WTC11 (cell line): ENCODE results near the gene ALDH16A1. TPM values are rescaled to one million over a fixed set of nuclear protein-coding genes. Genes with fewer than 3 reads are reported as not detected.
A peak's percentile ranks its signal among the peaks of the same experiment; 100 is the strongest.

Experiments
- ATAC-seq: fragments of 200-7000 bp; cut with Tn5 transposase; 2 replicates; pipeline ENCODE4 v1.10.0; 2021; ENCODE audit warnings: mild to moderate bottlenecking, moderate library complexity
- CTCF ChIA-PET: fragments of 300-600 bp; sonication (Branson Sonifier 250); formaldehyde crosslinking; loops from one replicate; lab custom pipeline; 2021; ENCODE audit warnings: antibody characterized with exemption; lab: Charles Lee
- POLR2A ChIA-PET: fragments of 350-600 bp; sonication (Branson Sonifier 250); formaldehyde crosslinking; loops from one replicate; lab custom pipeline; 2021; ENCODE audit warnings: antibody characterized with exemption; lab: Charles Lee
- DNase-seq: peaks from one replicate; pipeline ENCODE4 v3.0.0; 2021; ENCODE audit warnings: low spot score
- H3K27ac Mint-ChIP-seq: 2 replicates; pipeline ENCODE4 v1.8.0; 2021; ENCODE audit warnings: mixed read lengths
- H3K27me3 Mint-ChIP-seq: 2 replicates; pipeline ENCODE4 v1.8.0; 2021; ENCODE audit warnings: low read depth, mild to moderate bottlenecking, moderate library complexity, mixed read lengths
- H3K36me3 Mint-ChIP-seq: 2 replicates; pipeline ENCODE4 v1.8.0; 2021; ENCODE audit warnings: mixed read lengths
- H3K4me1 Mint-ChIP-seq: 2 replicates; pipeline ENCODE4 v1.8.0; 2022; ENCODE audit warnings: mixed read lengths
- H3K4me3 Mint-ChIP-seq: 2 replicates; pipeline ENCODE4 v1.8.0; 2021; ENCODE audit warnings: mild to moderate bottlenecking, moderate library complexity, mixed read lengths
- H3K9me3 Mint-ChIP-seq: 2 replicates; pipeline ENCODE4 v1.8.0; 2021; ENCODE audit warnings: mixed read lengths
- ATF1 ChIP-seq: sonication (generic); formaldehyde crosslinking; IDR thresholded peaks from 2 replicates; pipeline ENCODE4 v1.8.1; 2023; ENCODE audit warnings: mild to moderate bottlenecking, moderate library complexity, missing genetic modification reagents
- E2F5 ChIP-seq: sonication (generic); formaldehyde crosslinking; IDR thresholded peaks from 2 replicates; pipeline ENCODE4 v1.8.1; 2022; ENCODE audit warnings: mild to moderate bottlenecking, moderate library complexity, missing genetic modification reagents
- ELF4 ChIP-seq: sonication (generic); formaldehyde crosslinking; IDR thresholded peaks from 2 replicates; pipeline ENCODE4 v1.8.1; 2022; ENCODE audit warnings: low read depth, mild to moderate bottlenecking, moderate library complexity, missing genetic modification reagents
- IRF2 ChIP-seq: sonication (generic); formaldehyde crosslinking; IDR thresholded peaks from 2 replicates; pipeline ENCODE4 v1.8.0; 2022; ENCODE audit warnings: low read depth, missing genetic modification reagents, borderline replicate concordance
- NFATC4 ChIP-seq: fragments of 250-450 bp; sonication (Bioruptor Pico); IDR thresholded peaks from 2 replicates; pipeline ENCODE4 v1.9.0; 2021; ENCODE audit warnings: mild to moderate bottlenecking
- NR1H2 ChIP-seq: sonication (generic); formaldehyde crosslinking; IDR thresholded peaks from 2 replicates; pipeline ENCODE4 v1.9.0; 2021; ENCODE audit warnings: mild to moderate bottlenecking, moderate library complexity, missing genetic modification reagents
- NR3C1 ChIP-seq: sonication (generic); formaldehyde crosslinking; conservative IDR thresholded peaks from 2 replicates; pipeline ENCODE4 v1.8.1; 2023; ENCODE audit warnings: low read depth, mild to moderate bottlenecking, missing genetic modification reagents
- OVOL2 ChIP-seq: fragments of 250-450 bp; sonication (Bioruptor Pico); IDR thresholded peaks from 2 replicates; pipeline ENCODE4 v1.9.0; 2021; ENCODE audit warnings: mild to moderate bottlenecking, borderline replicate concordance
- RELA ChIP-seq: sonication (generic); formaldehyde crosslinking; IDR thresholded peaks from 2 replicates; pipeline ENCODE4 v1.8.1; 2022; ENCODE audit warnings: missing genetic modification reagents, mild to moderate bottlenecking, borderline replicate concordance
- SMAD4 ChIP-seq: sonication (generic); formaldehyde crosslinking; IDR thresholded peaks from 2 replicates; pipeline ENCODE4 v1.8.0; 2022; ENCODE audit warnings: mild to moderate bottlenecking, missing genetic modification reagents
- SOX15 ChIP-seq: fragments of 250-450 bp; sonication (Bioruptor Pico); IDR thresholded peaks from 2 replicates; pipeline ENCODE4 v1.9.0; 2021; ENCODE audit warnings: mild to moderate bottlenecking
- SP1 ChIP-seq: sonication (generic); formaldehyde crosslinking; conservative IDR thresholded peaks from 2 replicates; pipeline ENCODE4 v1.8.1; 2022; ENCODE audit warnings: missing genetic modification reagents
- STAT6 ChIP-seq: sonication (generic); formaldehyde crosslinking; conservative IDR thresholded peaks from 2 replicates; pipeline ENCODE4 v1.8.1; 2023; ENCODE audit warnings: mild to moderate bottlenecking, low read depth, missing genetic modification reagents, moderate library complexity
- TEAD1 ChIP-seq: sonication (generic); formaldehyde crosslinking; IDR thresholded peaks from 2 replicates; pipeline ENCODE4 v1.8.0; 2022; ENCODE audit warnings: mild to moderate bottlenecking, missing genetic modification reagents
- ZNF138 ChIP-seq: sonication (generic); formaldehyde crosslinking; conservative IDR thresholded peaks from 2 replicates; pipeline ENCODE4 v1.8.1; 2022; ENCODE audit warnings: mild to moderate bottlenecking, moderate library complexity, missing genetic modification reagents
- ZNF423 ChIP-seq: fragments of 250-450 bp; sonication (Bioruptor Pico); IDR thresholded peaks from 2 replicates; pipeline ENCODE4 v2.1.2; 2022; ENCODE audit warnings: mild to moderate bottlenecking, moderate library complexity
- total RNA-seq: library from RNA; stranded (reverse); gene quantifications from 3 replicates; pipeline ENCODE4 v1.2.3, GENCODE V29; 2021

Gene ALDH16A1
- total RNA-seq, 1 experiment from 2014 or later = 44.3 TPM

GRCh38 chr19:49441960-49442350, 11.1 kb upstream of the ALDH16A1 start:
- ATAC-seq = no peak
- no peaks in the 10 kb centered on the region for H3K9me3 Mint-ChIP-seq
- H3K27me3 Mint-ChIP-seq = peaks cover 54% of the 10 kb centered on the region
- peaks cover 23% of the 10 kb centered on the region for H3K4me1 Mint-ChIP-seq
- ChIA-PET POLR2A (interaction anchor here (1.1 to 1.3 kb wide), 3 partner anchors 12 to 79 kb away, joined by 3 to 4 read pairs (median 4); partner anchors contain the start of gene DKKL1), CTCF (interaction anchor here (0.6 to 2.8 kb wide), 20 partner anchors 10 to 243 kb away, joined by 3 to 34 read pairs (median 8); partner anchors contain the start of genes ALDH16A1, DKKL1, GFY and PIH1D1)
- no peak for DNase-seq
- peak overlapping the region; percentile 50 for H3K27ac Mint-ChIP-seq
- H3K4me3 Mint-ChIP-seq = peak overlapping the region; percentile 63
- H3K36me3 Mint-ChIP-seq = peaks cover 6% of the 10 kb centered on the region
- TF ChIP-seq STAT6 (CRISPR knock-in tag) = no peak
- no peak for TF ChIP-seq IRF2 (CRISPR knock-in tag)

GRCh38 chr19:49442354-49442753, 10.7 kb upstream of the ALDH16A1 start:
- peaks cover 6% of the 10 kb centered on the region for H3K36me3 Mint-ChIP-seq
- peak overlapping the region; percentile 63 for H3K4me3 Mint-ChIP-seq
- H3K27me3 Mint-ChIP-seq = peaks cover 50% of the 10 kb centered on the region
- POLR2A ChIA-PET = interaction anchor here (1.1 to 1.5 kb wide), 5 partner anchors 9 to 79 kb away, joined by 3 to 4 read pairs (median 3); partner anchors contain the start of genes DKKL1 and PIH1D1
- DNase-seq (peak; percentile 67), ATAC-seq (peak; percentile 0)
- no peak for TF ChIP-seq OVOL2 (CRISPR knock-in tag)
- TF ChIP-seq NR1H2 (CRISPR knock-in tag) = no peak
- TF ChIP-seq ZNF138 (CRISPR knock-in tag) = no peak
- TF ChIP-seq SMAD4 = no peak
- 0 out of 2 replicates have a peak, but pooled peaks have one; percentile 23 for TF ChIP-seq TEAD1 (CRISPR knock-in tag)
- TF ChIP-seq RELA (CRISPR knock-in tag) = no peak
- TF ChIP-seq ELF4 (CRISPR knock-in tag) = no peak
- no peak for TF ChIP-seq STAT6 (CRISPR knock-in tag)
- no peaks in the 10 kb centered on the region for H3K9me3 Mint-ChIP-seq
- peak overlapping the region; percentile 81; the same call in 1 of the 2 replicates for H3K27ac Mint-ChIP-seq
- peaks cover 24% of the 10 kb centered on the region for H3K4me1 Mint-ChIP-seq
- CTCF ChIA-PET = interaction anchor here (0.6 to 2.8 kb wide), 30 partner anchors 10 to 244 kb away, joined by 3 to 34 read pairs (median 7); partner anchors contain the start of genes ALDH16A1, DKKL1, GFY and PIH1D1

GRCh38 chr19:49442771-49443365, 10.2 kb upstream of the ALDH16A1 start:
- ChIA-PET CTCF (interaction anchor here (0.6 to 2.8 kb wide), 29 partner anchors 10 to 244 kb away, joined by 3 to 34 read pairs (median 7); partner anchors contain the start of genes ALDH16A1, DKKL1, GFY and PIH1D1), POLR2A (interaction anchor here (1.1 to 1.5 kb wide), 5 partner anchors 9 to 80 kb away, joined by 3 to 4 read pairs (median 3); partner anchors contain the start of genes DKKL1 and PIH1D1)
- Mint-ChIP-seq H3K27me3 (peaks cover 45% of the 10 kb centered on the region), H3K4me3 (peak overlapping the region; percentile 63), H3K27ac (no peak overlapping the region), H3K9me3 (no peaks in the 10 kb centered on the region), H3K36me3 (peaks cover 6% of the 10 kb centered on the region), H3K4me1 (peaks cover 29% of the 10 kb centered on the region)
- DNase-seq = peak; percentile 100
- 0 out of 2 replicates have a peak, but pooled peaks have one; percentile 39 for TF ChIP-seq E2F5
- TF ChIP-seq NFATC4 (CRISPR knock-in tag) = no peak
- TF ChIP-seq ZNF423 (CRISPR knock-in tag) = no peak
- TF ChIP-seq ATF1 (CRISPR knock-in tag) = no peak
- no peak for TF ChIP-seq NR3C1 (CRISPR knock-in tag)
- no peak for TF ChIP-seq SOX15
- TF ChIP-seq SP1 = peak; percentile 61
- TF ChIP-seq, all 79 proteins: peak for 2
- ATAC-seq = peak; percentile 68
